Dedifferentiated amniotic fluid mesenchymal stem cell (primary cell): ENCODE measurements around the gene MRPS10.
"Not testable (repeated sequence)": the region's sequence is repeated elsewhere in the genome, so short reads cannot be mapped to it uniquely, and the experiment has no call there.

Experiments used
- DNase-seq: peaks from one replicate; pipeline ENCODE4 v3.0.0-alpha.2; 2016; ENCODE audit errors: extremely low spot score

MRPS10 gene

GRCh38 chr6:42210551-42210950 lies 7.1 kb downstream of the MRPS10 start:
- no peak for DNase-seq

GRCh38 chr6:42207559-42207958 lies 10.1 kb downstream of the MRPS10 start:
- DNase-seq, result not testable (repeated sequence)

DNA sequence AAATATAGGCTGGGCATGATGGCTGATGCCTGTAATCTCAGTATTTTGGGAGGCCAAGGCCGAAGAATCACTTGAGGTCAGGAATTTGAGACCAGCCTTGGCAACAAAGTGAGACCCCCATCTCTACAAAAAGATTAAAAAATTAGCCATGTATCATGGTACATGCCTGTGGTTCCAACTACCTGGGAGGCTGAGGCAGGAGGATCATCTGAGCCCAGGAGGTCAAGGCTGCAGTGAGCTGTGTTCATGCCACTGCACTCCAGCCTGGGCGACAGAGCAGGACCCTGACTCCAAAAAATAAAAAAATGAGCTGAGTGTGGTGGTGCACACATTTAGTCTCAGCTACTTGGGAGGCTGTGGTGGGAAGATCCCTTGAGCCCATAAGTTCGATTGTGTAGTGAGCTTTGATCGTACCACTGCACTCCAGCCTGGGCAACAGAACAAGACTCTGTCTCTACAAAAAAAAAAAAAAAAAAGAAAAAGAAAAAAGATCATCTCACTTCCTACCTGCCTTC lies 12.8 kb downstream of the MRPS10 start:
- no peak for DNase-seq

- DNase-seq, result no peak
Measured at GRCh38 chr6:42203183-42203582, 14.5 kb downstream of the MRPS10 start.

GRCh38 chr6:42202131-42202915 lies 15.3 kb downstream of the MRPS10 start:
- DNase-seq, result not testable (repeated sequence)

- DNase-seq, result no peak
Measured at GRCh38 chr6:42201382-42201781, 16.3 kb downstream of the MRPS10 start.

GRCh38 chr6:42200035-42200434 lies 17.6 kb downstream of the MRPS10 start:
- peak; percentile 96 for DNase-seq

- DNase-seq, result no peak
Measured at GRCh38 chr6:42199106-42199981, 18.3 kb downstream of the MRPS10 start.

DNA sequence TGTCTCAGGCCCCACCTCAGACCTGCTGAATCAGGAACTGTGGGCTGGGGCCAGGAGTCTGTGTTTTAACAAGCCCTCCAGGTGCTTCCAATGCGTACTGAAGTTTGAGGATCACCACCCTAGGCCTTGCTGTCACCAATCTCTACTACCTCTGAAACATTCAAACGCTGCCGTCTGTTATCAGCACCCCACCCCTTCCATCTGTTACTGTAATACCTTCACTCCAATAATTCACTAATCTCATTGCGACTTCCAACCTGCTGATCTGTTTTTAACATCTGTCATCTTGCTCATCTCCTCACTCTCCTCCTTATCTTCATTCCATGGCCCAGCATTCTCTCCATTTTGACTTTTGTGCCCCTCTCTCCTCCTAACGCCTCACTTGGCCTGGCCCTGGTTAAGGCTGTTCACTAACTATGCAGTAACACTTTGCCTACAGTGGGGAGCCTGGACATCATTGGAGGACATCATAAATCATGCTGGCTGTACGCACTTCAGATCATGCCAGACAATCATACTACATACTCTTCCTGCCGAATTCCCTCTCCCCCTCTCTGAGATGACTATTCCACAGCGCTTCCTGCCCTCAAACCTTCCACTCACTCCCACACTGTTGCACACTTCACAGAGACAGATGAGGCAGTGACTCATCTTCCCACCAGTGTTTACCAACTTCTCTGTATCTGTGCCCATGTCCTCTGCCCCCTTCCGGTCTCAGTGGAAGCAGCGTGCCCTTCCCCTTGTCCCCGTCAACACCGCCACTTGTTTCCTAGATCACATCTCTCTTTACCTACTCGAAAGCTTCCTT lies 19.9 kb downstream of the MRPS10 start:
- no peak for DNase-seq

DNA sequence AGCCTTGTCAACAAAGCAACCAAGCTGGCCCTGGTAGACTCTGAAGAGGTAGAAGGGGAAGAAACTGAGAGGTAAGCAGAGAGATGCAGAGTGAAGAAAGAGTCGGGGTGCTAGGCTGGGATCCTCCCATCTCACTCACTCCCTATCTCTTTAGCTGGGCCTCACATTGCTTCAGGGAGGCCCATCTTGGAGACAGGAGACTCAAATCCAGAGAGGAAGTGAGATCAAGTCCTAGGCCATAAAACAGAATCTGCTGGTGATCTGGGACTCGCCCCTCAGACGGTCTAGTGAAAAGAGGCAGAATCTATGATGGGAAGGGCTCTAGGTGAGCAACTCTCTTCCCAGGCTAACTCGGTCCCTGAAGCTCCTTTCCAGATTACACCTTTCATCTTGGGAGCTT lies 22.2 kb downstream of the MRPS10 start:
- no peak for DNase-seq

DNA sequence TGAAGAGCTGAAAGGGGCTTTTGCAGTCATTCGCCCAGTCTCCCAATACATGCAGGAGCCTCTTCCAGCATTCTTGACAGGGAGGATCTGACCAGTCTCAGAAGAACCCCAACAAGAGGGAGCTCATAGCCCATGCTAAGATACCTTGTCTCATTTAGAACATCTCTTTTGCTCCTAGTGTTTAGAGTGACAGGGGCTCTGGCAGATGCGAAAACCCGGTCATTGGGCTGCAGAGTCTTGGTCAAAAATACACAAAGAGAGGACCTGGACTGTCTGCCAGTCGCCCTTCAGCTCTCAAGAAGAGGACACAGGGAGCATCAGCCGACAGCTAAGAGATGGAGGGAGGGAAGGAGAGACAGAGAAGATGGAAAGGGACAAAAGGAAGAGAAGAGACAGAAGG lies 23.6 kb downstream of the MRPS10 start:
- DNase-seq, result no peak

- no peak for DNase-seq
Measured at GRCh38 chr6:42193491-42193894, 24.2 kb downstream of the MRPS10 start.

DNA sequence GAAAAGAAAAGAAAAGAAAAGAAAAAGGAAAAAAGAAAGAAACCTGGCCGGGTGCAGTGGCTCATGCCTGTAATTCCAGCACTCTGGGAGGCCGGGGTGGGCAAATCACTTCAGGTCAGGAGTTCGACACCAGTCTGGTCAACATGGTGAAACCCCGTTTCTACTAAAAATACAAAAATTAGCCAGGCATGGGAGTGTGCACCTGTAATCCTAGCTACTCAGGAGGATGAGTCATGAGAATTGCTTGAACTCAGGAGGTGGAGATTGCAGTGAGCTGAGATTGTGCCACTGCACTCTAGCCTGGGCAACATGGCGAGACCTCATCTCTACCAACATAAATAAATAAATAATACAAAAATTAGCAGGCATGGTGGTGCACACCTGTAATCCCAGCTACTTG lies 25.3 kb downstream of the MRPS10 start:
- not testable (repeated sequence) for DNase-seq

- peak; percentile 36 for DNase-seq
Measured at GRCh38 chr6:42190554-42191183, 27.0 kb downstream of the MRPS10 start.

- no peak for DNase-seq
Measured at GRCh38 chr6:42188406-42188805, 29.3 kb downstream of the MRPS10 start.

DNA sequence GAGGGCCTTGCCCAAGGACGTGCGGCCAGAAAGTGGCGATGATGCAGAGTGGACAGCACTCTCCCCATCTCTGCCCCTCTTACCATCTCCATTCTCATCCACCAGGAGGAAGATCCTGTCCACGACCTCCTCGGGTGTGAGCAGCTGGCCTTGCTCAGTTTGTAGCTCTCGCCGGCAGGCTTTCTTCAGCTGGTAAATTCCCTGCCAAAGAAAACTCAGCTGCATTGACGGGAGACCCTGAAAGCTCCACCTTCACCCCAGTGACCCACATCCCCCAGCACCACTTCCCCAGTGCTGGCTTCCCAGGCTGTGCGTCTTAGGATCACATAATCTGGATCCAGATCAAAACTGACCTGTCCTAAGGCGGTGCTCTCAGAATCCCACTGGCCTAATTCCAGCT lies 32.1 kb downstream of the MRPS10 start:
- no peak for DNase-seq

GRCh38 chr6:42184475-42184874 lies 33.2 kb downstream of the MRPS10 start:
- DNase-seq, result no peak

GRCh38 chr6:42182101-42182500 lies 35.6 kb downstream of the MRPS10 start:
- DNase-seq, result no peak

GRCh38 chr6:42179945-42180313 lies 37.7 kb downstream of the MRPS10 start:
- no peak for DNase-seq

DNA sequence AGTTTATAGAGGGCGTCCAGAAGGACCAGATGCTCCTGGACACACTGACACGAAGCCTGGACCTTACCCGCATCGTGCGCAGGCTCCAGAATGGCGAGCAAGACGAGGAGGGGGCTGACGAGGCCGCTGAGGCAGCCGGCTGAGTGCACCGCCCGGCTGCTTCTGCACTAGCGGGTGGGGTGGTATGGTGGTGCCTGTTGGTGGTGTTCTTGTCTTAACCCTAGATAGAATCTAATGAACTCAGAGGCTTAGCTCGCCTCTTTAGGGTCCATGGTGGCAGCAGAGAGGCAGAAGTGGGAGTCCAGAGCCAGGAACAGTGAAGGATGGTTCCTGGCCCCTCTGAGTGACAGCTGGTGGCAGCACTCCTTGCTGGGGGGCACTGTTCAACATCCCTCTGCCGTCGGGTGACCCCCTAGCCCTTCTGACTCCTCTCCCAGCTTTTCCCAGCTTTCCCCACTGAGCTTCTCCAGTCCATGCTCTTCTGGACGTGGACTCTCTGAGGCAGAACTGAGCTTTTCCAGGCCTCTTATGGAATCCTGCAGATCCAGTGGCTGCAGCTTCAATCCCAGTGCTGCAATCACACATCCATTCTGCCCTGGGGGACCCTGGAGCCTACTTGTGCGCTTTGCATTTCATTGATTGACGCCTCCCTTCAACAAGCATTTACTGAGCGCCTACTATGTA lies 38.3 kb downstream of the MRPS10 start:
- no peak for DNase-seq
